ENCODE measurements around the gene CALR3.

CALR3 gene

DNA sequence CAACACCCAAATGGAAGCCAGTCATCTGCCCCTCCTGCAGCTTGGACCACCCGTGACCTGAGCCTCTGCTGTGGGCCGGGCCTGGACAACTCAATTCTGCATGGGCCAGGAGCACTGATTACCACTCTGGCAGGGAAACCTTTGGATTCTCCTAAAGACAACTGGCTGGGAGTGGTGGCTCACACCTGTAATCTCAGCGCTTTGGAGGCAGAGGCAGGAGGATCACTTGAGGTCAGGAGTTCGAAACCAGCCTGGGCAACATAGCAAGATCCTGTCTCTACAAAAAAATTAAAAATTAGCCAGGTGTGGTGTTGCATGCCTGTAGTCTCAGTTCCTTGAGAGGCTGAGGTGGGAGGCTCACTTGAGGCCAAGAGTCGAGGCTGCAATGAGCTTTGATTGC, 30.7 kb downstream of the CALR3 start:
- no CpG with 5 or more reads among the region's 5 CpGs for WGBS (ENCODE audit: extremely low coverage, insufficient coverage, insufficient read length)
- Histone ChIP-seq H4K91ac (ENCODE audit: low read depth, low read length) (no peak overlapping the region), H3K9ac (ENCODE audit: low read length) (peak overlapping the region; percentile 59)

GRCh38 chr19:16463991-16464575, 31.9 kb downstream of the CALR3 start:
- Histone ChIP-seq H3K79me2 (ENCODE audit: control insufficient read depth, insufficient read depth, low read length, poor library complexity) (peaks cover 21% of the 10 kb centered on the region), H3K9me3 (ENCODE audit: insufficient read depth, low read depth, low read length) (peaks cover 1% of the 10 kb centered on the region), H3K79me1 (ENCODE audit: low read length) (peaks cover 4% of the 10 kb centered on the region), H4K91ac (ENCODE audit: low read depth, low read length) (peak overlapping the region; percentile 31), H2BK12ac (ENCODE audit: low read length) (peak overlapping the region; percentile 14), H3K27me3 (ENCODE audit: insufficient read depth, low read length) (no peaks in the 10 kb centered on the region), H4K12ac (ENCODE audit: low read depth, low read length) (no peak overlapping the region), H3K36me3 (ENCODE audit: control insufficient read depth in 1 of 2, insufficient read depth in 2 of 2, low read length in 2 of 2) (peaks cover 0 to 3% of the 10 kb centered on the region in 2 experiments), H2BK120ac (ENCODE audit: insufficient read depth, low read length, poor library complexity) (peak overlapping the region; percentile 1), H2AFZ (ENCODE audit: insufficient read depth, low read length, poor library complexity) (no peak overlapping the region), H3K27ac (ENCODE audit: low read depth, low read length) (peak overlapping the region; percentile 73), H3K14ac (ENCODE audit: low read length) (peak overlapping the region; percentile 21), H3K9ac (ENCODE audit: low read length) (no peak overlapping the region), H2AK5ac (ENCODE audit: low read length) (peak overlapping the region; percentile 35), H4K8ac (ENCODE audit: low read depth, low read length) (no peak overlapping the region), H3K23ac (ENCODE audit: low read length) (no peak overlapping the region), H2BK5ac (ENCODE audit: low read depth, low read length, poor library complexity) (peak overlapping the region; percentile 39), H3K4ac (ENCODE audit: low read depth, low read length) (no peak overlapping the region), H3K4me2 (ENCODE audit: low read length) (peak overlapping the region; percentile 32), H3K4me3 (ENCODE audit: low read depth, low read length) (no peak overlapping the region), H3K18ac (ENCODE audit: low read length) (peak overlapping the region; percentile 8), H3K4me1 (ENCODE audit: control insufficient read depth in 1 of 2, insufficient read depth in 2 of 2, low read length in 2 of 2) (peaks cover 20 to 26% of the 10 kb centered on the region in 2 experiments)
- no CpG with 5 or more reads among the region's 12 CpGs for WGBS (ENCODE audit: extremely low coverage, insufficient coverage, insufficient read length)
- peak; percentile 69 to 85 for DNase-seq

More for the DNA sequence above, 30.7 kb downstream of the CALR3 start:
- Histone ChIP-seq H3K23ac (ENCODE audit: low read length) (no peak overlapping the region), H3K4me2 (ENCODE audit: low read length) (no peak overlapping the region), H3K27me3 (ENCODE audit: insufficient read depth, low read length) (no peaks in the 10 kb centered on the region), H3K4me3 (ENCODE audit: low read depth, low read length) (peak overlapping the region; percentile 48), H4K12ac (ENCODE audit: low read depth, low read length) (no peak overlapping the region), H3K36me3 (ENCODE audit: control insufficient read depth in 1 of 2, insufficient read depth in 2 of 2, low read length in 2 of 2) (peaks cover 0 to 3% of the 10 kb centered on the region in 2 experiments), H3K14ac (ENCODE audit: low read length) (no peak overlapping the region), H2BK5ac (ENCODE audit: low read depth, low read length, poor library complexity) (no peak overlapping the region), H4K8ac (ENCODE audit: low read depth, low read length) (no peak overlapping the region), H3K79me2 (ENCODE audit: control insufficient read depth, insufficient read depth, low read length, poor library complexity) (peaks cover 19% of the 10 kb centered on the region), H3K9me3 (ENCODE audit: insufficient read depth, low read depth, low read length) (peaks cover 1% of the 10 kb centered on the region), H3K79me1 (ENCODE audit: low read length) (peaks cover 4% of the 10 kb centered on the region), H3K4ac (ENCODE audit: low read depth, low read length) (no peak overlapping the region), H2BK120ac (ENCODE audit: insufficient read depth, low read length, poor library complexity) (peak overlapping the region; percentile 5), H3K4me1 (ENCODE audit: control insufficient read depth in 1 of 2, insufficient read depth in 2 of 2, low read length in 2 of 2) (peaks cover 20 to 31% of the 10 kb centered on the region in 2 experiments), H2BK12ac (ENCODE audit: low read length) (no peak overlapping the region), H2AFZ (ENCODE audit: insufficient read depth, low read length, poor library complexity) (no peak overlapping the region), H2AK5ac (ENCODE audit: low read length) (no peak overlapping the region), H3K27ac (ENCODE audit: low read depth, low read length) (no peak overlapping the region), H3K18ac (ENCODE audit: low read length) (peak overlapping the region; percentile 19)
- DNase-seq, result no peak

DNA sequence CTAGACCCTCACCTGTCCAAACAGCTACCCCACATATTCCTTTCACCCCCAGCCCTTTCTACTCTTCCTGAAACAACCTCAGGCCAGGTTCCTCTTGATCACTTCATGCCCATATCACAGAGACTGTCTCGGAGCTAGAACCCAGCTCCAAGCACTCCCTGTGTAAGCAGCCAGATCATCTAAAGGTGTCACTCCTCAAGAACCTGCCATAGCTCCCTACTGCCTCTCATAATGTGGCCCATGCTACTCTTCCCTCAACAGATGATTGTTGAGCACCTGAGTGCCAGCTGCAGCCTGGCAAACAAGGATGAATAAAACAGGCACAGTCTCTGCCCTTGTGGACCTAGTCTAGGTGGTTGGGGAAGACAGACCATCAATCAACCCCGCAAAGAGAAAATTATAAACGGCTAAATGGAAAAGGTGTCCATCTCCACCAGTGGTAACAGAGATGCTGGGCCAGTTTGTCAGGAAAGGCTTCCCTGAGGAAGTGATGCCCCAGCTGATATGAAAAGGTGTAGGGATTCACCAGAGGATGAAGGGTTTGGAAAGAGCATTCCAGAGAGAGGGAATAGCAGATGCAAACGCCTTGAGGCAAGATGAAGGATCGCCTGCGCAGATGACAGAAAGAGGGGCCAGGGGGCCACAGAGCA, 32.5 kb downstream of the CALR3 start:
- H2BK12ac ChIP-seq (ENCODE audit: low read length), result no peak overlapping the region
- no peak overlapping the region for H3K9ac ChIP-seq (ENCODE audit: low read length)
- H3K4me1 ChIP-seq (ENCODE audit: control insufficient read depth in 1 of 2, insufficient read depth in 2 of 2, low read length in 2 of 2), result peaks cover 20 to 26% of the 10 kb centered on the region in 2 experiments
- DNase-seq, result peak; percentile 64 to 78
- no peak overlapping the region for H3K23ac ChIP-seq (ENCODE audit: low read length)
- no peak overlapping the region for H2BK5ac ChIP-seq (ENCODE audit: low read depth, low read length, poor library complexity)
- H3K4me3 ChIP-seq (ENCODE audit: low read depth, low read length), result no peak overlapping the region
- no peak overlapping the region for H2BK120ac ChIP-seq (ENCODE audit: insufficient read depth, low read length, poor library complexity)
- peaks cover 22% of the 10 kb centered on the region for H3K79me2 ChIP-seq (ENCODE audit: control insufficient read depth, insufficient read depth, low read length, poor library complexity)
- peak overlapping the region; percentile 32 for H3K4me2 ChIP-seq (ENCODE audit: low read length)
- WGBS (ENCODE audit: extremely low coverage, insufficient coverage, insufficient read length), result no CpG with 5 or more reads among the region's 6 CpGs
- H3K14ac ChIP-seq (ENCODE audit: low read length), result no peak overlapping the region
- H2AK5ac ChIP-seq (ENCODE audit: low read length), result no peak overlapping the region
- H4K91ac ChIP-seq (ENCODE audit: low read depth, low read length), result peak overlapping the region; percentile 5
- peaks cover 1% of the 10 kb centered on the region for H3K9me3 ChIP-seq (ENCODE audit: insufficient read depth, low read depth, low read length)
- no peaks in the 10 kb centered on the region for H3K27me3 ChIP-seq (ENCODE audit: insufficient read depth, low read length)
- peaks cover 0 to 3% of the 10 kb centered on the region in 2 experiments for H3K36me3 ChIP-seq (ENCODE audit: control insufficient read depth in 1 of 2, insufficient read depth in 2 of 2, low read length in 2 of 2)
- H3K79me1 ChIP-seq (ENCODE audit: low read length), result peaks cover 4% of the 10 kb centered on the region
- peak overlapping the region; percentile 37 for H3K18ac ChIP-seq (ENCODE audit: low read length)
- peak overlapping the region; percentile 66 for H3K4ac ChIP-seq (ENCODE audit: low read depth, low read length)
- no peak overlapping the region for H4K12ac ChIP-seq (ENCODE audit: low read depth, low read length)
- H2AFZ ChIP-seq (ENCODE audit: insufficient read depth, low read length, poor library complexity), result no peak overlapping the region
- H4K8ac ChIP-seq (ENCODE audit: low read depth, low read length), result no peak overlapping the region
- peak overlapping the region; percentile 45 for H3K27ac ChIP-seq (ENCODE audit: low read depth, low read length)

DNA sequence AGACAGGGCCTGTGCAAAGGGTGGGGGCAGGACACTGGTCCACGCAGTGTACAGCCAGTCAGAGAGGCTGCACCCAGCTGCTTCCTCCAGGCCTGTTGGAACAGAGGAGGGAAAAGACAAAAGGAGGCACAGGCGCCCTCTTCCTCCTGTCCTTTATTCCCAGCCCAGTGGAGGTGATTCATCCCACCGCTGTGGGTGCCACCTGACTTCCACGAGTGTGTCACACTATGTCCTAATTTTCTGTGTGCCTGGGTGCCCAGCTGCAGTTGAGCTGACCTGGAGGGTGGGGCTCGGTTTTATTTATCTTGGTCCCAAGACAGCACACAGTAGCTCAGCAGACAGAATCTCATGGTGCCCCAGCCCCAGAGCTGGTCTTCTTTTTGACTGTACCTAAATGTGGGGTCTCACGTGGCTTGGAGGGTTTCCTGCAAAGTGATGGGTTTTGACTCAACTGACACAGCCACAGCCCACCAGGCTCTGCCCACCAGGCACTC, 33.2 kb downstream of the CALR3 start:
- Histone ChIP-seq H4K8ac (ENCODE audit: low read depth, low read length) (no peak overlapping the region), H3K4me3 (ENCODE audit: low read depth, low read length) (no peak overlapping the region), H3K4me1 (ENCODE audit: control insufficient read depth in 1 of 2, insufficient read depth in 2 of 2, low read length in 2 of 2) (peaks cover 22 to 30% of the 10 kb centered on the region in 2 experiments), H4K12ac (ENCODE audit: low read depth, low read length) (no peak overlapping the region), H3K18ac (ENCODE audit: low read length) (peak overlapping the region; percentile 37), H2AFZ (ENCODE audit: insufficient read depth, low read length, poor library complexity) (no peak overlapping the region), H3K9ac (ENCODE audit: low read length) (peak overlapping the region; percentile 37), H3K27me3 (ENCODE audit: insufficient read depth, low read length) (no peaks in the 10 kb centered on the region), H3K27ac (ENCODE audit: low read depth, low read length) (no peak overlapping the region), H3K9me3 (ENCODE audit: insufficient read depth, low read depth, low read length) (peaks cover 1% of the 10 kb centered on the region), H3K4ac (ENCODE audit: low read depth, low read length) (peak overlapping the region; percentile 66), H3K23ac (ENCODE audit: low read length) (no peak overlapping the region), H3K36me3 (ENCODE audit: control insufficient read depth in 1 of 2, insufficient read depth in 2 of 2, low read length in 2 of 2) (peaks cover 0 to 3% of the 10 kb centered on the region in 2 experiments), H3K14ac (ENCODE audit: low read length) (no peak overlapping the region), H2BK12ac (ENCODE audit: low read length) (no peak overlapping the region), H4K91ac (ENCODE audit: low read depth, low read length) (peak overlapping the region; percentile 5), H3K79me1 (ENCODE audit: low read length) (peaks cover 4% of the 10 kb centered on the region), H3K79me2 (ENCODE audit: control insufficient read depth, insufficient read depth, low read length, poor library complexity) (peaks cover 25% of the 10 kb centered on the region), H3K4me2 (ENCODE audit: low read length) (no peak overlapping the region), H2BK5ac (ENCODE audit: low read depth, low read length, poor library complexity) (no peak overlapping the region), H2BK120ac (ENCODE audit: insufficient read depth, low read length, poor library complexity) (no peak overlapping the region), H2AK5ac (ENCODE audit: low read length) (no peak overlapping the region)
- WGBS (ENCODE audit: extremely low coverage, insufficient coverage, insufficient read length), result no CpG with 5 or more reads among the region's 6 CpGs
- DNase-seq, result peak; percentile 45 to 57
